Activated T-helper 17 cell treated with anti-CD3 and anti-CD28 coated beads, Interleukin-2, amount 50 U/mL, for 72 hours (primary cell): ENCODE results near the gene CACNA1B. TPM values are rescaled to one million over a fixed set of nuclear protein-coding genes. Genes with fewer than 3 reads are reported as not detected.

Experiments used
- ATAC-seq: fragments of 150-1000 bp; cut with Tn5 transposase; replicated peaks from 2 replicates; pipeline ENCODE4 v1.10.0; 2021; ENCODE audit warnings: mild to moderate bottlenecking, moderate library complexity
- H3K27ac Mint-ChIP-seq: one replicate; pipeline ENCODE4 v1.8.0; 2022; ENCODE audit warnings: mixed read lengths
- H3K27me3 Mint-ChIP-seq: one replicate; pipeline ENCODE4 v1.8.0; 2022; ENCODE audit warnings: mixed read lengths
- H3K36me3 Mint-ChIP-seq: one replicate; pipeline ENCODE4 v1.8.0; 2022; ENCODE audit warnings: low read depth, mild to moderate bottlenecking, mixed read lengths
- H3K4me1 Mint-ChIP-seq: one replicate; pipeline ENCODE4 v1.8.0; 2022; ENCODE audit warnings: mixed read lengths
- H3K4me3 Mint-ChIP-seq: one replicate; pipeline ENCODE4 v1.8.0; 2022; ENCODE audit warnings: mild to moderate bottlenecking, mixed read lengths
- H3K9me3 Mint-ChIP-seq: one replicate; pipeline ENCODE4 v1.8.0; 2022; ENCODE audit warnings: mixed read lengths
- total RNA-seq, 2 donors: library from RNA; stranded (reverse); gene quantifications; one replicate each; pipeline ENCODE4 v1.2.3, GENCODE V29; 2022

The CACNA1B gene
- total RNA-seq, 2 donors from 2014 or later = 0.16 TPM; not detected in 1

GRCh38 chr9:138020120-138020794 is 142.7 kb downstream of the CACNA1B start:
- H3K4me3 Mint-ChIP-seq = no peak overlapping the region
- H3K36me3 Mint-ChIP-seq = no peaks in the 10 kb centered on the region
- H3K27me3 Mint-ChIP-seq = peaks cover 16% of the 10 kb centered on the region
- no peaks in the 10 kb centered on the region for H3K9me3 Mint-ChIP-seq
- no peak for ATAC-seq
- no peaks in the 10 kb centered on the region for H3K4me1 Mint-ChIP-seq
- no peak overlapping the region for H3K27ac Mint-ChIP-seq

DNA sequence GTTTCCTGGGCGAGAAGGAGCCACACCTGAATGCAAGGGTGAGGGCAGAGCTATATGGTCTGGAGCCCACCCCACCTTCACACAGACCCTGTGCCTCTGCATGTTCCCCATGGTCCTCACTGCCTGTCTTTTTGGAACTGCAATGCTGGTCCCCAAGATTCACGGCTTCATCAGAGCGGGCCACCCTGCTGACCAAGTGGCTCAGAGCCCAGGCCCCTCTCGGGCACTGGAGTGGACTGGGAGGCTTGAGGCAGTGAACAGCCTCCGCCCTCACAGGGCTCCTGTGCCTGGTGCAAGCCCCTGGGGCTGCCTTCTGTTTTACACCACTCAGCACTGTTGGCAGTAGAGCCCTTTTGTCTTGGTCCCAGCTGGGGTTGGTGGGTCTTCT is 143.2 kb downstream of the CACNA1B start:
- Mint-ChIP-seq H3K4me1 (no peaks in the 10 kb centered on the region), H3K27me3 (peaks cover 21% of the 10 kb centered on the region), H3K4me3 (no peak overlapping the region), H3K27ac (no peak overlapping the region), H3K36me3 (no peaks in the 10 kb centered on the region), H3K9me3 (no peaks in the 10 kb centered on the region)
- ATAC-seq = no peak

DNA sequence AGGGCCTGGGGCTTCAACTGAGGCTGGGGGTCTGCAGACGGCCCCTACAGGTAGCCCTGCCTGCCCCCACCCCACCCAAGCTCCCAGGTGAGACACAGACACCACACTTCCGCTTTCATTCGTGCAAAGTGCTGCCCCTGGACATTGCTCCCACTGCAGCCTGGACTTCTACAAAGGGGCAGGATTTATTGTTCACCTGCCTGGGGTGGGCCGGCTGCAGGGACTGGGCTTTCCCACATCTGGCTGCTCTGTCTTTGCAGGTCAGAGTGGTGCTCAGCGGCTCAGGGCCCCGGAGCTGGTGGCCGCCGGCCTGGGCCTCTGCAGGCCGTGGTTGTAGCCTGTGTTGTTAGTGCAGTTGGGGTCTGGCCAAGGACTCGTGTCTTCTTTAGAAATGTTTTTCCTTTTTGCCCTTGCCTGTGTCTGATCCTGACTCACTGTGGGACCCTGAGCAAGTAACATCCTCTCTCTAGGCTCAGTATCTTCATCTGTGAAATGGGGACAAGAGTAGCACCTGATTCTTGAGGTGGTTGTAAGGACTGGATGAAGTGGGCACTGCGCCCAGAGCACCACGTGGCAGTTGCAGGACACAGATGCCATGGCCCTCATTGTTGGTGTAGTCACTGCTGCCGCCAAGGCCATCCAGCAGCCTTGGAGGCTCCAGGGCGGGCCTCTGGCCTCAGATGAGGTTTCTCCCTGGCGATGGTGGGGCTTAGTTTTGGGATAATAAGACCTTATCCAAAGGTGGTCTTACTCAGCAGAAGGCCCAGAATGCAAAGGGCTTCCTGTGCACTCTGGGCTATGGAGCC is 143.9 kb downstream of the CACNA1B start:
- H3K36me3 Mint-ChIP-seq = no peaks in the 10 kb centered on the region
- no peak overlapping the region for H3K27ac Mint-ChIP-seq
- H3K27me3 Mint-ChIP-seq = peaks cover 26% of the 10 kb centered on the region
- no peaks in the 10 kb centered on the region for H3K4me1 Mint-ChIP-seq
- H3K4me3 Mint-ChIP-seq = no peak overlapping the region
- no peak for ATAC-seq
- no peaks in the 10 kb centered on the region for H3K9me3 Mint-ChIP-seq

DNA sequence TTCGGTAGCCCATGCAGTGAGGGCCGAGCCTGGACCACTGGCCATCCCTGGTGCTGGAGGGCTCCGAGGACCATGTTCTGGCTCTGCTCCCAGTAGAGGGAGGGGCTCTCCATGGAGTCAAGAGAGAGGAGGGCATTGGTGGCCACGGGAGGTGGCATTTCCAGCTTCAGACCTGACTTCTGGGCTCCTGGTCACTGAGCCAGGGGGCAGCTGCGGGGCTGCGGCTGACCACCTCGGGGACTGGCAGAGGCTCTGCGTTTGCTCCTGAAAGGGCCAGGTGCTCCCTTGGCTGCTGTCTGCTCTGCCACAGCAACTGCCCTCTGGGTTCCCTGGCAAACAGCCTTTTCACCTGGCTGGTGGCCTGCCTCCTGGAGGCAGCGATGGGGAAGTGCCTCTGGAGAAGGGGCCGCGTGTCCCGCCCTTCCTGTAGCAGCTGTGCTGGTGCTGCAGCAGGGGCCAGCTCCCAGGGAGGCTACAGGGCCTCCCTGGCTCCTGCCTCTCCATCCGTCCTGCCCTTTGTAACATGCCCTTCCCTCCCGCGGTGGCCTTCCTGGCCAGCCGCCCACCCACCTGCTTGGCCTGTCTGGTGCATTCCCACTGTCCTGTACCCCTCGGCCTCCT is 144.6 kb downstream of the CACNA1B start:
- Mint-ChIP-seq H3K36me3 (no peaks in the 10 kb centered on the region), H3K27me3 (peaks cover 29% of the 10 kb centered on the region), H3K27ac (no peak overlapping the region), H3K4me1 (no peaks in the 10 kb centered on the region), H3K4me3 (no peak overlapping the region), H3K9me3 (no peaks in the 10 kb centered on the region)
- no peak for ATAC-seq

- Mint-ChIP-seq H3K36me3 (no peaks in the 10 kb centered on the region), H3K9me3 (no peaks in the 10 kb centered on the region), H3K27ac (no peak overlapping the region), H3K4me3 (no peak overlapping the region), H3K27me3 (peaks cover 32% of the 10 kb centered on the region), H3K4me1 (no peaks in the 10 kb centered on the region)
- ATAC-seq = no peak
These were observed 145.3 kb downstream of the CACNA1B start for GRCh38 chr9:138022756-138023393.

GRCh38 chr9:138023394-138024124 is 146.0 kb downstream of the CACNA1B start:
- Mint-ChIP-seq H3K9me3 (no peaks in the 10 kb centered on the region), H3K4me1 (no peaks in the 10 kb centered on the region)
- no peak for ATAC-seq

DNA sequence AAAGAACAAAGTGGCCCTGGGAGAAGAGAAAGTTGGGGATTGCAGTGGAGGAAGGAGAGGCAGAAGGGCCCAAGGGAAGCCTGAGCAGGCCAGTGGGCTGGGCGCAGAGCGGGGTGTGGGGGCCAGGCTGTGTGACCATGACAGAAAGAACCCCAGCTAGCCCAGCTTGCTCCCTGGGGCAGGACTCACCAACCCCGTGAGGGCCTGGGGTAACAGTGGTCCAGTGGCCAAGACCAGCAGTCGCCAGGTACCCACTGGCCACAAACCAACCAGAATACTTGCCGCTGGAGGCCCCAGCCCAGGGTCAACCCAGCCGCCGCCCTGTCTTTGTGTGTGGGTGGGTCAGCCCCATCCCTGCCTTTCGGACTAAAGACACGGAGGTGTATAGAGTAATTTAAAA is 146.5 kb downstream of the CACNA1B start:
- ATAC-seq = no peak
- no peak overlapping the region for H3K27ac Mint-ChIP-seq
- H3K4me1 Mint-ChIP-seq = no peaks in the 10 kb centered on the region
- no peaks in the 10 kb centered on the region for H3K36me3 Mint-ChIP-seq
- no peaks in the 10 kb centered on the region for H3K9me3 Mint-ChIP-seq
- peaks cover 32% of the 10 kb centered on the region for H3K27me3 Mint-ChIP-seq
- no peak overlapping the region for H3K4me3 Mint-ChIP-seq

More at GRCh38 chr9:138023394-138024124, 146.0 kb downstream of the CACNA1B start:
- H3K36me3 Mint-ChIP-seq = no peaks in the 10 kb centered on the region
- peaks cover 32% of the 10 kb centered on the region for H3K27me3 Mint-ChIP-seq
- no peak overlapping the region for H3K27ac Mint-ChIP-seq
- H3K4me3 Mint-ChIP-seq = no peak overlapping the region

DNA sequence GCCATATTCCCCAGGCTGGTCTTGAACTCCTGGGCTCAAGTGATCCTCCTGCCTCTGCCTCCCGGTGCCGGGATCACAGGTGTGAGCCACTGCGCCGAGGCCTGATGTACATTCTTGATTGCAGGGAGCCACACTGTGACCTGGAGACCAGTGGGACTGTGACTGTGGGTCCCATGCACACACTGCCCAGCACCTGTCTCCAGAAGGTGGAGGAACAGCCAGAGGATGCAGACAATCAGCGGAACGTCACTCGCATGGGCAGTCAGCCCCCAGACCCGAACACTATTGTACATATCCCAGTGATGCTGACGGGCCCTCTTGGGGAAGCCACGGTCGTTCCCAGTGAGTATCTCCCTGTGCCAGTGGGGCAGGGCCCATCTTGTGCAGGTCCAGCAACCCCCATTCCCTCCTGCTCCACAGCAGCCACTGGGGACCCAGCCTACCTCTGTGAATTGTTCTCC is 147.3 kb downstream of the CACNA1B start:
- H3K27me3 Mint-ChIP-seq = peaks cover 33% of the 10 kb centered on the region
- no peaks in the 10 kb centered on the region for H3K9me3 Mint-ChIP-seq
- ATAC-seq = no peak
- no peaks in the 10 kb centered on the region for H3K36me3 Mint-ChIP-seq
- H3K27ac Mint-ChIP-seq = no peak overlapping the region
- no peak overlapping the region for H3K4me3 Mint-ChIP-seq
- no peaks in the 10 kb centered on the region for H3K4me1 Mint-ChIP-seq

- H3K27me3 Mint-ChIP-seq = peaks cover 39% of the 10 kb centered on the region
- H3K9me3 Mint-ChIP-seq = no peaks in the 10 kb centered on the region
- H3K4me3 Mint-ChIP-seq = no peak overlapping the region
- no peak overlapping the region for H3K27ac Mint-ChIP-seq
- H3K4me1 Mint-ChIP-seq = no peaks in the 10 kb centered on the region
- ATAC-seq = no peak
- H3K36me3 Mint-ChIP-seq = no peaks in the 10 kb centered on the region
These were observed 147.8 kb downstream of the CACNA1B start for GRCh38 chr9:138025417-138025816.

DNA sequence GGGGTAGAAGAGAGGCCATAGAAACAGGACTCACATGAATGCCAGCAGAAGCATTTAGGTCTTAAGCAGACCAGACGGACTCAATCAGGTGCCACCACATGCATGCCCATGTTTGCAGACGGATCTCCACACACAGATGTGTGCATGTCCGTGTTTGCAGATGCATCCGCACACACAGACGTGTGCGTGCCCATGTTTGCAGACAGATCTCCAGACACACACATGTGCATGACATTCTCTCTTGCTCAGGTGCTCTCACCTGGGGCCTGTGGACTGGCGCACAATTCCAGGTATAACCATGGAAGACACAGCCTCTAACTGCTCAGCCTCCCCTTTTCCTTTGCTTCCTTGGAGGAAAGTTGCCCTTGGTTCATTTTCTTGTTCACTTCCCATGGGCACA is 148.3 kb downstream of the CACNA1B start:
- no peak overlapping the region for H3K27ac Mint-ChIP-seq
- ATAC-seq = no peak
- no peaks in the 10 kb centered on the region for H3K4me1 Mint-ChIP-seq

GRCh38 chr9:138028596-138028995 is 151.0 kb downstream of the CACNA1B start:
- H3K36me3 Mint-ChIP-seq = no peaks in the 10 kb centered on the region
- H3K4me1 Mint-ChIP-seq = no peaks in the 10 kb centered on the region
- ATAC-seq = no peak
- no peak overlapping the region for H3K4me3 Mint-ChIP-seq
- H3K27me3 Mint-ChIP-seq = peaks cover 61% of the 10 kb centered on the region
- H3K9me3 Mint-ChIP-seq = peaks cover 14% of the 10 kb centered on the region
- H3K27ac Mint-ChIP-seq = no peak overlapping the region

More for the DNA sequence above, 148.3 kb downstream of the CACNA1B start:
- H3K27me3 Mint-ChIP-seq = peaks cover 42% of the 10 kb centered on the region
- no peaks in the 10 kb centered on the region for H3K9me3 Mint-ChIP-seq
- H3K4me3 Mint-ChIP-seq = no peak overlapping the region
- no peaks in the 10 kb centered on the region for H3K36me3 Mint-ChIP-seq

- Mint-ChIP-seq H3K9me3 (peaks cover 16% of the 10 kb centered on the region), H3K4me3 (no peak overlapping the region), H3K27me3 (peaks cover 61% of the 10 kb centered on the region), H3K4me1 (no peaks in the 10 kb centered on the region), H3K27ac (no peak overlapping the region), H3K36me3 (no peaks in the 10 kb centered on the region)
- no peak for ATAC-seq
These were observed 153.6 kb downstream of the CACNA1B start for GRCh38 chr9:138031186-138031585.

GRCh38 chr9:138033950-138034349 is 156.4 kb downstream of the CACNA1B start:
- H3K36me3 Mint-ChIP-seq = no peaks in the 10 kb centered on the region
- no peaks in the 10 kb centered on the region for H3K4me1 Mint-ChIP-seq
- no peak overlapping the region for H3K4me3 Mint-ChIP-seq
- ATAC-seq = no peak
- no peak overlapping the region for H3K27ac Mint-ChIP-seq
- H3K27me3 Mint-ChIP-seq = peaks cover 61% of the 10 kb centered on the region
- H3K9me3 Mint-ChIP-seq = peaks cover 16% of the 10 kb centered on the region

DNA sequence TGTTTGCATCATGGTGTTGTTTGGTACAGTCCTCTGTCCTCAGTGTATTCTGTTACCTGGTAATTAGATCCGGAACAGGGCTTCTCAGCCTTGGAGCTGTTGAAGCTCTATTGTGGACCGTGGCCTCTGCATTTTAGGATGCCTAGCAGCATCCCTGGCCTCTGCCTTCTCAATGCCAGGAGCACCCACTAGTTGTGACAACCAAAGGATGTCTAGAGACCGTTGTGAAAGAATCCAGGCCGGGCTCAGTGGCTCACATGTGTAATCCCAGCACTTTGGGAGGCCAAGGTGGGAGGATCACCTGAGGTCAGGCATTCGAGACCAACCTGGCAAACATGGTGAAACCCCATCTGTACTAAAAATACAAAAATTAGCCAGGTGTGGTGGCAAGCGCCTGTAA is 159.6 kb downstream of the CACNA1B start:
- peaks cover 45% of the 10 kb centered on the region for H3K27me3 Mint-ChIP-seq
- peaks cover 14% of the 10 kb centered on the region for H3K9me3 Mint-ChIP-seq
- no peak overlapping the region for H3K27ac Mint-ChIP-seq
- H3K4me1 Mint-ChIP-seq = no peaks in the 10 kb centered on the region
- H3K4me3 Mint-ChIP-seq = no peak overlapping the region
- no peak for ATAC-seq
- no peaks in the 10 kb centered on the region for H3K36me3 Mint-ChIP-seq
